B cell (primary cell): ENCODE measurements around the gene SLC24A4.

Experiments used
- CTCF ChIP-seq: fragments of 200-600 bp; IDR thresholded peaks from one replicate; pipeline ENCODE4 v1.8.0; 2022; ENCODE audit warnings: antibody characterized with exemption, mild to moderate bottlenecking
- EZH2 ChIP-seq: IDR thresholded peaks from 2 replicates; pipeline ENCODE4 v1.6.1; 2012; ENCODE audit warnings: borderline replicate concordance, low read depth, mild to moderate bottlenecking, moderate library complexity, low read length; ENCODE audit not compliant: insufficient read depth, poor library complexity, severe bottlenecking

- TF ChIP-seq CTCF, result no peak
- no peak for TF ChIP-seq EZH2
Measured at GRCh38 chr14:92544051-92544720, 221.2 kb downstream of the SLC24A4 start.
